Measurements from ENCODE around the gene ZBTB7C.

Gene ZBTB7C

DNA sequence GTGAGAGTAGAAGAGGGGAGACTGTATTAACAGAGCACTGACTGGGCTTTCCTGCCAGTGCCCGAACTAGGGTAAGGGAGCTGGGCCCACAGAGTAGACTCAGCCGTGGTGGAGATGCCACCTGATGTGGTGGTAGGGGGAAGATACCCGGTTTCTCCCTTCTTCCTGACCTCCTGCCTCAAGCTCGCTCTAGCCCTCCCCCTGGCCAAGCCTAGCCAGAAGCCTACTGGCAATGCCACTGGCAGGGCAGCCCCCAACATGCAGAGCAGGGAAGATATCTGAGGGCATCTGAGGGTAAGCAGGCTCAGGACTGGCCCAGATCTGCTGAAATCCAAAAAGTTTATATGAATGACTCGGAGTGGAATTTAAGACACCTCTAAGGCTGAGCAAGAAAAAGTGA lies 316.1 kb downstream of the ZBTB7C start:
- no peak for DNase-seq (ENCODE audit: low read depth in 2 of 2)

DNA sequence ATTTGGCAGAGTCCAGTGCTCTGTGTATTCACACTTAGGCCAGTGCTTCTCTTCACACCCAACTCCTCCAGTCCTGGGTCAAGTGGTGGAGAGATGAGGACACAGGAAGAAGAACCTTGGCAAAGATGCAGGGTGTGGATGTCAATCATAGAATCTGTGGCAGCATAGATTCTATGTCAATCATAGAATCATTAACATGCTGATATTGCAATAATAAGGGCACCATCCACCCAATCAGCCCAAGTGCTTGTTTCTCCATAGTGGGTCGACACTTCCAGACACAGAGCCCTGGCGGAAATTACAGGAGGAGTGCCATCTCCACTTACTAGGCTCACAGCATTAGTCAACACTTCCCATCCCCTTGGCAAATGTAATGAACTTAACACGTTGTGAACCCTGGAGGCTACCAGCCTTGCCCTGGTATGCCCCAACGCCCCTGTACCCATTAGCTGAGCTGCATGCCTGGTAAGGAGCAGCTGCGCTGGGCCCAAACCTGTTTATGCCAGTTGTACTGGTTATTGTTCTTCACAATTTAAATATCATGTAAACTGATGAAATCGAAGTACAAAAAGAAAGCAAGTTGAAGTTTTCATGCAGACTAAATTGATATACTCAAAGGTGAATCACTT lies 317.2 kb downstream of the ZBTB7C start:
- no peak for DNase-seq (ENCODE audit: low read depth in 2 of 2)

- DNase-seq (ENCODE audit: low read depth in 2 of 2): no peak
Measured at GRCh38 chr18:48090702-48091101, 318.5 kb downstream of the ZBTB7C start.

- no peak for DNase-seq (ENCODE audit: low read depth in 2 of 2)
Measured at GRCh38 chr18:48090021-48090420, 319.2 kb downstream of the ZBTB7C start.

DNA sequence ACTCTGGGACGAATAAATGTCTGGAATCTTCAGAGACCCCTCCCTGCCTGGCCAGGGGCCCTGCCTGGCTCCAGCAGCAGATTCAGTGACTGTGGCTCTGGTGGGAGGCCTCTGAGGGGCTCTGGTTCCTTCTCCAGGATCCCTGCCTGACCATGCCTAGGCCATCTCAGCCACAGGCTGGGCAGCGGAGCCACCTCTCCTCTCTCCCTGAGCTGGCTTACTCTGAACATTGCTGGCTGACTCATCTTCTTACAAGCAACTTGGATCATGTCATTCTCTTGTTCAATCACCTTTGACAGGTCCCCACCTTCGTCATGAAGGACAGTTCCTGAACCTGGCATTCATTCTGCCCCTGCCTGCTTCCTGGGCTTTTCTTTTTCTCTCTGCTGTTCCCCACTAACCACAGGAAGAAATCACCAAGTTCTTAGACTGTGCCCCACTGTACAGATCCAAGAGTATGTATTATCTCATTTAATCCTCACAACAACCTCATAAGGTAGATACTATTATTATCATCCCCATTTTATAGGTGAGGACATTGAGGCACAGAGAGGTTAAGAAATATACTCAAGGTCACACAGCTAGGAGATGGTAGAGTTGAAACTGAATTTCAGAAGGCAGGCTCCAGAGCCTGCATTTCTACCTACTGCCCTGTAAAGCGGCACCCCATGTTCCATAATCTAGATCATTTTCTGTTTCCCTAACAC lies 323.2 kb downstream of the ZBTB7C start:
- no peak for DNase-seq (ENCODE audit: low read depth in 2 of 2)

DNA sequence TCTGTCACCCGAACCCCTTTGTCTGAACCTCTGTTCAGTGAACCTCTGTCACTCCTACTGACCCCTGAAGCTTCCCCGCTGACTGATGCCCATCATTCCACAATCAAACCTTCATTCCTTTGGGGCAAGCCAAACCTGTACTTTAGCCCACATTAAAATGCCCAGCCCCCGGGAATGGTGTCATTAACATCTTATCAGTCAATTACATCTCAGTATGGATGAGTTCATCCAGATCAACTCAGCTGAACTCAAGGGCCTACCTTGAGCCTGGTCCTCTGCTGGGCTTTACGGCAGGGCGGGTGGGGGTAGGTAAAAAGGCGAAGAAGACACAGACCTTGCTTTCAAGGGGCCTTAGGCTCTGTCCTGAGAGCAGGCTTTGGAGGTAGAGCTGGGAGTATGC lies 324.3 kb downstream of the ZBTB7C start:
- DNase-seq (ENCODE audit: low read depth in 2 of 2): no peak

- DNase-seq (ENCODE audit: low read depth in 2 of 2): no peak
Measured at GRCh38 chr18:48084041-48084757, 325.0 kb downstream of the ZBTB7C start.

DNA sequence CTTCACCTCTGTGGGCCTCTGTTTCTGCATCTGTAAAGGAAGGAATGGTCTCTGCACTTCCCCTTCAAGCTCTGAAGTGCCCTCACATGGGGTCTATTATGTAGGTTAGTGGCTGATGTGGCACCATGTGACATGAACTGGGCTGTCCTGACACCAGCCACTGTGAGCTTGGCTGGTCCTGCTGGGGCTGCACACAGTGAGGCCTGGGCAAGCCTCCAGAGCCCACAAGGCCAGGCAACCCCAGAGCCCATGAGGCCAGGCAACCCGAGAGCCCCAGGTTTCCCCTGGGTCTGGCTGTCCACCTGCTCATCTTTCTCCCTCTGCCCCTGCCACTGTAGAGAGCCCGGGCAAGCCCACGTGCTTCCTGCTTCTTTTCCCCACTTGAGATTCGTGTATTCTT lies 328.6 kb downstream of the ZBTB7C start:
- no peak for DNase-seq (ENCODE audit: low read depth in 2 of 2)

DNA sequence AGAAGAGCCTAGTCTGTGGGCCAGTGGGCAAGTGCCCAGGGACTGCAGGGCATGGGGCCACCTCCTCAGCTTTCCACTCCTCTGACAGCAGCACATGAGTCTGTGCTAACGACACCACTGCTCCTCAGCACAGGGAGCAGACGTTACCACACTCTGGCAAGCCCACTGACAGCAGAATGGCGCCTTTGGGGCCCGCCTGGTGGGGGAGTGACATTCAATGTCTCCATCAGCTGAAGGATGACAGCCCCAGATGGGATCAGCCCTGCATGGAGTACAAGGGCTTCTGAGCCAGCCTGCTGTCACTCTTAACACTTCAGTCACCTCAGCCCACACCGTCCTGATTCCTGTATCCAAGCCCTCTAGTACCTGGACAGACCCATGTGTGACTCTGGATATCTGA lies 329.3 kb downstream of the ZBTB7C start:
- no peak for DNase-seq (ENCODE audit: low read depth in 2 of 2)

GRCh38 chr18:48078448-48078847 lies 330.7 kb downstream of the ZBTB7C start:
- DNase-seq (ENCODE audit: low read depth in 2 of 2): no peak

DNA sequence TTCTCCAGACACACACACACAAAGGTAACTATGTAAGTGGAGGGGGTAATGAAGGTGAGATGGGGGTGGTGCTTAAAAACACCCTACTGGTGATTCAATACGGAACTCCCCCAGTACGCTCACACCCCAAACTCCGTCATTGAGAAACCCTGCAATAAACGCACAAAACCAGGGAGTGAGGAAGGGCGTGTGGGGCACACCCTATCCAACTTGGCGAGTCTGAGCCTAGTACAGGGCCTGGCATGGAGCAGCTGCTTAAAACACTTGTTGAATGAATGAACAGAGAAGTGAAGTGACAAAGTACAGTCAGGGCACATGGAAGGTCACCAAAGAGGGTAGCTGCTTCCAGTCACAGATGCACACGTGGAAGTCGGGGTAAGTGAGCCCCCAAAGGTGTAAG lies 331.9 kb downstream of the ZBTB7C start:
- DNase-seq (ENCODE audit: low read depth in 2 of 2): no peak

DNA sequence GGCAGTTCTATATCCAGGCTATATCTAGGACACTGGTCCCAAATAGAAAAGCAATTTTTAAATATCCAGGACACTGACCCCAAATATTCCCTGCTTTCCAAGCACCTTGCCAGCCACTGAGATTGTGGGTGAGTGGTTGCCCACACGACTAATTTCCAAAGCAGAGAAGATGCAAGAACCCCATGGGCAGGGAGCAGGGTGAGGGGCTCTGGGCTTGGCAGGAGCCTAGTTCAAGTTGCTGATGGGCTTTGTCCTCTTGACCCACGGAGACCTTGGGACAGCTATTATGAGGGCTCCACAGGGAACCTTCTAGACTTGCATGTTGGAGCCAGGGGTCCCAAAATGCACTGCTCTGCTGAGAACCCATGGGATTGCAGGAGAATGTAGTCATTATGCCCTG lies 332.7 kb downstream of the ZBTB7C start:
- DNase-seq (ENCODE audit: low read depth in 2 of 2): no peak

DNA sequence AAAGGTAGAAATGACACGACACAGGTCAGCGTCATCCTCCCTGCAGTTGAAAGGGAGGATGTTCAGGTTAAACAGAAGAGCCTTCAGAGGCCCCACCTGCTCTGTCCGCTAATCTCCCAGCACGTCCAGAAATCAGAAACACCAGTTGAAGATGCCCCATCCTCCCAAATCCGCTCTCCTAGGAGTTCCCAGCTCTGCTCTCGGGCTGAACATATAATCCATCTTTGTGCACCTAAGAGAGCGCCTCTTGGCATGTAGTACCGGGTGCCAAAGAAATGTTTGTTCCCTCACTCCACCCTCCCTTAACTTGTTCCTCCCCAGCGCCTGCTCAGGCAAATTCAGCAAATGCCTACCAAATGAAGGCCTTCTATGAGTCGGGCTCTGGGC lies 333.5 kb downstream of the ZBTB7C start:
- DNase-seq (ENCODE audit: low read depth in 2 of 2): no peak

- no peak for DNase-seq (ENCODE audit: low read depth in 2 of 2)
Measured at GRCh38 chr18:48074929-48075706, 334.1 kb downstream of the ZBTB7C start.

GRCh38 chr18:48073211-48073930 lies 335.8 kb downstream of the ZBTB7C start:
- DNase-seq (ENCODE audit: low read depth in 2 of 2): no peak

DNA sequence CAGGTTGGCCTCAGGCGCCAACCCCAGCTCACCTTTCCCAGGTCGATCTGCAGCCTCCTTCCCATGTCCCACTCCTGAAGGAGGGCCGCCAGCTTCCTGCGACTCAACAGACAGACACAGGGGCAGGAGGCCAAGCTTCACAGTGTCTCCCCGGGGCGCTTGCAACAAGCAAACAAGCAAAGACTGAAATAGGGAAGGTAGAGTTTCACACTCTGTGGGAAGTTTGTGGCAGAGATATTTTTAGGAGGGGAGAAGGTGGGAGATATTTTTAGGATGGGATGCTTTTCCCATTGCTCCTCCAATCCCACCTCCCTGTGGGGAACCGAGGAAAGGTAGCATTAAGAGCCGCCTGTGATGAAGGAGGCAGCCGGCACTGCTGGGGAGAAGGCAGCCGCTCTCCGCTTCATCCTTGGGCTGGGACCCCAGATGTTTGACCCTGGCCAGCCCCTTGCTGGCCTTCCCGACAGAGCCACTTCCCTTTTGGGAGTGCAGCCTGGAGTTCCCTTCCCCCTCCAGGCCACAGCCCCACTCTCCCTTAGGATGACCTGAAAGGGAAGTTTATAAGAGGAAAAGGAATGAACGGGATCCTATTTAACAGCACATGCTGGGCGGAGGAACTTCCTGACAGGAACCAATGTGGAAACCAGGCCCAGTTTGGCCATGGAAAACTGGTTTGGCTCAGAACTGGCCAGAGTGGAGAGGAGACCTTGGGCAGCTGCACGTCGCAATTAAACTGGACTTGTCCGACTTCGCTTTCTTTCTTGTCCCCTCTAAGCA lies 336.6 kb downstream of the ZBTB7C start:
- DNase-seq (ENCODE audit: low read depth in 2 of 2): no peak

GRCh38 chr18:48068916-48069445 lies 340.2 kb downstream of the ZBTB7C start:
- no peak for DNase-seq (ENCODE audit: low read depth in 2 of 2)

DNA sequence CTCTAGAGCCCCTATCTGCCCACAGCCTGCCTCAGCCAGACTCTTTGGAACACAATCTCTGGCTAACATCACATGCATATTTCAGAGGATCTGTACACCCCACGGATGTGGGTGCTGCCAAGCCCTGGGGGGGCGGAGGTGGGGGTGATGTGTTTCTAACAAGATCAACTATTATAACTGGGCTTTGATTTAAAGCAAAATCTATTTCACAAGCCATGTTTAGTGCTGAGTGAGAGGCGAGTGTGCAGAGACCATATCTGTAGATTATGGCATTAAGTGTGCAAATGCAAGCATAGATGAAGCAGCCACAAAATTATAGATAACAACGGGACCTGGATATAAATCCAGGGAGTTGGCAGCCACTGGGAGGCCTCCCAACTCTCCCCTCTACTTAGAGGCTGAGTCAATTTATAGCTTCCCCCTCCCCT lies 342.9 kb downstream of the ZBTB7C start:
- no peak for DNase-seq (ENCODE audit: low read depth in 2 of 2)

DNA sequence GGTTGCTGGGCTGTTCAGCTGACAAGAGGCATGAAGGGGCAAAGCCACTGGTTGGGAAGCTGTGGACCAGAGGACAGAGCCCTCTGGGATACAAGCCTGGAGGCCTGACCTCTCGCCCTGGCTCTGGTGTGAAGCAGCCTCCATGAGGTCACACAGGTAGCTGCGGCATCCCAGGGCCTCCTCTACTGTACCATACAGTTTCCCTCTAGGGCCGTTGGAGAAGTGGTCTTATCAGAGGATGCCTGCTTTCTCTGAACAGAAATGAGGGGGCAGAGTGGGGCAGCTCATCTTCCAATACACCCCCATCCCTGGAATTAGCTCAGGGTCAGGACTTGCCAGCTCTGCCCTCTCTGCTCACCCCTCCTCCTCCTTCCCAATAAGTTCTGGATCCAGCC lies 343.6 kb downstream of the ZBTB7C start:
- no peak for DNase-seq (ENCODE audit: low read depth in 2 of 2)

GRCh38 chr18:48064978-48065600 lies 344.1 kb downstream of the ZBTB7C start:
- no peak for DNase-seq (ENCODE audit: low read depth in 2 of 2)
